GM21576 (cell line): ENCODE results near the gene USP47.

Experiments used
- ATAC-seq: cut with Tn5 transposase; IDR thresholded peaks from one replicate; pipeline ENCODE4 v1.9.1; 2021; ENCODE audit warnings: mild to moderate bottlenecking, moderate library complexity; ENCODE audit not compliant: unreplicated experiment

The USP47 gene

DNA sequence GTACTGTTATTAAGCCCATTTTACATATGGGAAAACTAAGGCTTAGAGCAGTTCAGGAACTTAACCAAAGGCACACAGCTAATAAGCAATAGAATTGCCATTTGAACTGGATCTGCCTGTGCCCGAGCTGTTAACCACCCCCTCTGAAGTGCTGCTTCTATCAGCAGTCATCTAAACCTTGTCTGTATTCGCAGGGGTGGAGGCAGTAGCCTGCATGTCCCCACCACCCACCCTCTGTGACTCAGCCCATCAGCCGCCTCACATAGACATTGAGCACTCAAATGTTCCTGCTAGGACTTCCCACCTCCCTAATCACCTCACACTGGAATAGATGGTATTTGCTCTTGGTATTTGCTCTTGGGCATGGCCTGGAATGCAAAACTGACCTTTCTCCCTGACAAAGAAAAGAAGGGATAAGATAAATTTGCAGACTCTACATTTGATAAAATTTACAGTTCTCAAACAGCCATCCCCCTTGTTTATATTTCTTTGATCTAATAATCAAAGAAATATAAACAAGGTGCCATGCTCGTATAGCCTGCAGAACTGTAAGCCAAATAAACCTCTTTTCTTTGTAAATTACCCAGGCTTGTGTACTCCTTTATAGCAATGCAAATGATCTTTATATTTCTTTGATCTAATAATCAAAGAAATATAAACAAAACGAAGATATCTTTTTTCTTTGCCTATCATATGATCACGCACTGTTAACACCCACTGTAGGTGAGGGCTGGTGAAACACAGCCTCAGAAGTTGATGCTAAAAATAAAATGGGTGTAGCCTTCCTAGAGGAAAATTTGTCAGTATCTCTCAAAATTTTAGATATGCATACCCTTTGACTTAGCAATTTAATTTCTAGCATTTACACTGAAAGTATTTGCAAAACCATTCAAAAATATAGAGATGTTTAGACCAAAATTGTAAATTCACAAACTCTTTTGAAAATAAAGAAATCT, 150.8 kb downstream of the USP47 start:
- ATAC-seq, result no peak

DNA sequence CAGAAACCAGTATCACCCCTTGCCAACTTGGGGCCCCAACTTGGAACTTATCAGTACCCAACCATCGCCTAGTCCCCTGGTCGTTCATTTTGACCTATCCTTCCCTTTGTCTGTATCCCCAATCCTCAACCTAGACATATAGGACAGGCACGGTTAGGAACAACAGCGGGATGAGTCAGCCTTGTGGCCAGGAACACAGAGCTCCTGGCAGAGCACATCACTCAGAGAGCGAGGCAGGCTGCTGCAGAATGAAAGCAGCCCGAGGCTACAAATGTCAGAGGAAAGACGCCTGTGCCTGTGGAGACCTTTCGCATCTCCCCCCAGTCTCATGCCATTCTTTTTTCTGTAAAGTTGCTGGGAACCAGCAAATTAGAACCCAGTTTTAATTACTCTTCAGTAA, 152.1 kb downstream of the USP47 start:
- ATAC-seq, result no peak

DNA sequence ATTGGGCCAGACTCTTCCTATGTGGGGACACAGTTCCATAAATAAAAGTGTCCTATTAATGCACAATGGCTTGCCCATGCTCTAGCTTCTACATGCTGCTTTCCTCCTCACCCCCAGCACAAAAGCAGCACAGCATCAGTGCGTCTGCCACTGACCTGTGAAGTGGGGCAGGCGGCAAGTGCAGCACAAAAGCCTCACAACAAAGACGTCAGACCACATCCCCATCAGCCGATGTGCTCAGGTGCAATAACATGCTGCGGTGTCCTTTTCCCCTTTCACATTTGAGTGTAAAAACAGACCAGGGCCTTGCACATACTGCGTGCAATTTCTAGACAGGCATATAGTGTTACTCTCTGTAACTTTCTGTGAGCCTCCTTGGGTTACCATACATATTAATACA, 153.8 kb downstream of the USP47 start:
- ATAC-seq, result no peak

DNA sequence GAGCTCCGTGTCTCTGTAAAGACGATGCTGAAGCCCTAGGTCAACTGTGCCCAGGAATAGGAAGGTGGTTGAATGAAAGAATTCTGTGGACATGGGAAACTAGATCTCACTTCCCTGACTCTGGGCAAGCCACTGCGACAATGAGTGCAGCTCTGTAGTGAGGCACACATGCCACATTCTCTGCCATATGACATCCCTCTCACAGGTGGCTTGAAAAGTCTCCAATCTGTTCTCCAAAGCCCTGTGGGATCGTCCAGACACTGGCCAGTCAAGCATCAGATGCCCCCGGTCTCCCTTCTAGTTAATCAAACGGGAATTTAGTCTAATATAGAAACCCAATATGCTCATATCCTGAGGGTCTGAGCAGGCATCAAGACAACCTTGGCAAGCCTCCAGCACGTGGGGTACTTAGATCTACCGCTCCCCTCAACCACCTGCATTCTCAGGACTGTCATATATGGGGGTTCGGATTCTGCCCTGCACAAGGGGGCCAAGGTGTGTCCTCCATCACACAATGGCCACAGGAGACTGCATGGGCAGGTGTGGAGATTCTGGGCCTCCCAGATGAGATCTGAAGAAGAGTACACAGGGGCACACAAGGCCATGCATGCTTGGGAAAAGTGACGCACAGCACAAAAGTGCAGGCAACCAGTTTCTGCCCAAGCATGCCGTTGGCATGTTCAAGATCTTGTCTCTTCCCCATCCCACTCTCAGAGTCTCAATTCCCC, 154.7 kb downstream of the USP47 start:
- ATAC-seq, result no peak

DNA sequence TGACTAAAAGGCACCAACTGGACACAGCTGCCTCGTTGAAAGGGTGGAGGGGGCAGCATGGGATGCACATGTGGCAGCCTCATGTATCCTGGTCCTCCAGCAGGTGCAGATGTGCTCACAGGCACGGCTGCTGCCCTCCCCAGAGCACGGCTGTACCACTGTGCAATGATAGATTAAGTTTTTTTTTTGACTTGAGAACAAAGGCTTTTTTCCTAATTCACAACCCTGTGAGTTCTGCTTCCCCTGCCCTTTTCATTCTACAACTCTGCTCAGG, 155.2 kb downstream of the USP47 start:
- ATAC-seq, result no peak

DNA sequence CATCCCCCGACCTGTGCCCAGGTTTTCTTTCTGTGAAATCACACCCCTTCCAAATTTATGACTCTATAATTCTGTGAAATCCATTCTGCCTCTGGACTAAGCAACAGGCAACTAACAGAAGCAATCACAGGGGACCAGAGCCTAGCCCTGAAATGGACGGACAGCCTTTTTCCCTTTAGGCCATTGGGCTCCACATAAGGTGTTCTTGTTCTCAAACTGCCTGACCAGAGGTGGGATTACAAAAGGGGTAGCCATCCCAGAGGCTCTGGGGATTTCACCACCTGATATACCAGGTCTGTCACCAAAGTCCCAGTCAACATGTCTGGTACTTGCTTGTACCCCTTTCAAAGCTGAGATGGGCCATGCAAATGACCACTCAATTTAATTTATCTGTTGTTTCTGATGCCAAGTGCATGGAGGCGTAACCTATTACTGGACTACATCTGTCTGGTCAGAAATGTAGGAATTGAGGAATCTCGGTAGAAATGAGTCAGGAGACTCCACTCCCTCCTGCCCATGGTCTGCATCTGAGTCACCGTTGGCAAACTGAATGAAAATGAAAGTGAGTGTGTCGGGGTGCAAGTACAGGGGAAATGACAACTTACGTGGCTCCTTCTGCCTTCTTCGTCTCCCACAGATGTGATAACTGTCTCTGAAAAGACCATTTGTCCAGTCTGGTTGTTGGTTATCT, 156.5 kb downstream of the USP47 start:
- ATAC-seq, result no peak

DNA sequence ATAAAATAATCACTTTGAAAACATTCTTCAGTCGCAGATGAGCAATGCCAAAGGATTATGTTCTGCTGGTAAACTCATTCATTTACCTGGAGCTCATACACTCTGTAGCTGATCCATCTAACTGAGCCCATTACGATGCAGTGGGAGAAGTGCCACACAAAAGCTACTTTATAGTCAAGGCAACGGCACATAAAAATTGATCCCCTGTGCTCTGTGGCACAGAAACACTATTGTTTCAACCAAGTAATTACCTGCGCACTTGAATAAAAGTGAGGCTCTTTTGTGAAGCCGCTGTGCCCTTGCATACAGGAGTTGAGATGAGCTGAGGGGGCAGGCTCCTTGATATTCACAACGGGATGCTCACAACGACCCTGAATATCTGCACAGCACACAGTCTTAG, 159.4 kb downstream of the USP47 start:
- no peak for ATAC-seq

DNA sequence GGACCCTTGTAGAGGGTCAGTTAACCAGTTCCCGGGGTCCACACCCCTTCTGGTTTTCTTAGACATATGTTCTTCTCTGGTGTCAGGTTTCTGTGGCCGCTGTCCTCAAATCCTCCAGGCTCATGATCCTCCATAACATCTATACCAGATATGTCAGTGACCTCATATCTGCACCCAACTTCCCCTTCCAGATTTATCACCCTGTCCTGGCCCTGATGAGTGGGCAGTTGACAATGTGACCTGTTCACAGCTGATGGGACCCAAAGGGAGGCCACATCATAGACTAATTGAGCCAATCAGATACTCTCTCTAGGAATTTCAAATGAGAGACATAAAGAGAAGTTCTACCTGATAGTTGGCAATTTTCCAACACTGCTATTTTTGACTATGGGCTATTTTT, 161.6 kb downstream of the USP47 start:
- ATAC-seq, result no peak

DNA sequence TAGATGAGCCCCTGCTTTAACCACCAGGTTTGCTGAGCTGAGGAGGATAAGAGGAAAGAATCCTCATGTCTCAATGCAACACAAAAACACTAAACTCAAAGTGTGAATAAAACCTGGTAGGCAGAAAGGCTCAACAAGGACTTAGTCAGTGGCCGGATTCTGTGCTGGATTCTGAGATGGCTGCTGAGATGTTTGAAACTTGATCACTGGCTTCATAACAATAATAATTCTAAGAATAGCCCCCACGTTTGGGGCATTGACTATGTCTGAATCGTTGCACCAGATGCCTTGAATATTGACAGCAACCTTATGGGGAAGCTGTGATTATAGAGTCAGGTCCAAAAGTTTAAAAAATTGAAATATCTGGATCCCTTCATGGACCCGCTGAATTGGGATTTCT, 162.0 kb downstream of the USP47 start:
- ATAC-seq, result no peak

DNA sequence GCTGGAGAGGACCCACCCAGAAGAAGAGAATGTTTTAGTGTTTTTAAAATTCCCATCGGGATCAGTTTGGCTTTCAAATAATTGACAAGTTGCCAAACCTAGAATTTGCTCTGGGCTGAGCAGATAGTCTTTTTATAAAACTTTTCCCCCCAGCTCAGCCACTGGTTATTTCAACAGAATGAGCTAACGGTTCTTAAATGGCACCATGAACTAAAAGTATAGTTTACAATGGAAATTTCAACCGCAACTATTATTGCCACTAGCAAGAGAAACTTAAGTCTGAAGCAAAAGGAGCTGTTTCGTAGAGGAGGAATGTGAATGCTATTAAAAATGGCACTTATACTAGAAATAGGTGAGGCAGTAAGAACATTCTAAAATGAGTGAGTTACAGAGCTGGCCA, 163.3 kb downstream of the USP47 start:
- no peak for ATAC-seq

DNA sequence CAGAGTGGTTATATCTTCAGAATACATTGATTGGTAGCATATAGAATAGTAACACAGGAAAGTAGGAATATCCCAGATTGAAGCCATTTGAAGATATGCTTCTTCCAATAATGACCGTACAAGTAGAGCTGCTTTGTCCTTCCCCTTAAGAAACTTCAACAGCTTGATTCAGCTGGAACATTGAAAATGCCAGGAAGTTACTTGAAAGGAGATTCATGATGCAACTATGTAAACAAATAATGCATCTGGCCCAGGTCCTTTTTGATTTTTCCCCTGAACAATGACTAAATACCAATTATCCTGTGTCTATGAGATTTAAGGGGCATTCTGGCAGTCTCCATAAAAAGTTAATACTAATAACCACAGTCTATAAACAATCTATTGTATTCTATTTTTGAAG, 163.7 kb downstream of the USP47 start:
- no peak for ATAC-seq

DNA sequence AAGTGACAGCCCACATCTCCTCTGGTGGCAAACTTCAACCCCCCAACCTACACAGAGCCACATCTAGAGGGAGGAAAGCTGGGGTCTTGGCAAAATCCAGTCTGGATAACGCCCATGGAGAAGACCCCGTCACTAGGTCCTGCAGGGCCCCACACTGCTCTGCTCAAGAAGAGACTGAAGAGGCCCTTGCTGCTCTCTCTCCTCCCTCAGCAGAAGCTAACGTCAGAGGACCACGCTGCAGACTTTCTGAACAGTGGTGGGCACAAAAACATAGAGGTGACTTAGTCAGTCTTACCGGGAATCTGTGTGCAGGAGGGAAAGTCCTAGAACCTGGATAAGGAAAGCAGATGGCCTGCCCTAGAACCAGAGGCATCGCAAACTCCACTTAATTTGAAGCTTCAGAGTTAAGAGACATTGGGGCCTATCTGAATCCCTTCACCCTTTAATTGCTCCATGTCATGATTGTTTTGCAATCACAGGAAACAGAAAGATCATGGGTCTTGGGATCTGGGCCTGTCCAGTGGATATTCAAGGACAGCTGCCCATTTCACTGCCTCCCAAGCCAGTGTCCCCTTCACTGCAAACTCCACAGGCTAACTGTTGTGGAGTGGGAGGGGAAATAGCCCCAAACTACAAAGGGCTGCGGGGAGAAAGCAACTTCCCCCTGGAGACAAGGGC, 164.9 kb downstream of the USP47 start:
- ATAC-seq, result no peak

DNA sequence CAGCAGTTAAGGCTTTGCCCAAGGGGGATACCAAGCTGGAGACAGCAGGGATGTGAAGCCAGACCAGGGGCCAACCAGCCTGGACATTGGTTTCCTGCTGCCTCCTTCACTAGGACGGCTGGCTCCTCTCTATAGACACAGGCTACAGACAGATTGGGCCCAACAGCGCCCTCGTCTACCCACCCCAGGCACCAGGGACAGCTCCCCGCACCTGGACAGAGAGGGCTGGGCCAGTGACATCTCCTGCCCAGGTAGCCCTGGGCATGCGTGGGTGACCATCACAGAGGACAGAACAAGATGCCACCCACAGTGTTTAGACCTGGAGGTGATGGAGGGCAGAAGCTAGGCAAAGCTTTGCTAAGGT, 165.4 kb downstream of the USP47 start:
- no peak for ATAC-seq

DNA sequence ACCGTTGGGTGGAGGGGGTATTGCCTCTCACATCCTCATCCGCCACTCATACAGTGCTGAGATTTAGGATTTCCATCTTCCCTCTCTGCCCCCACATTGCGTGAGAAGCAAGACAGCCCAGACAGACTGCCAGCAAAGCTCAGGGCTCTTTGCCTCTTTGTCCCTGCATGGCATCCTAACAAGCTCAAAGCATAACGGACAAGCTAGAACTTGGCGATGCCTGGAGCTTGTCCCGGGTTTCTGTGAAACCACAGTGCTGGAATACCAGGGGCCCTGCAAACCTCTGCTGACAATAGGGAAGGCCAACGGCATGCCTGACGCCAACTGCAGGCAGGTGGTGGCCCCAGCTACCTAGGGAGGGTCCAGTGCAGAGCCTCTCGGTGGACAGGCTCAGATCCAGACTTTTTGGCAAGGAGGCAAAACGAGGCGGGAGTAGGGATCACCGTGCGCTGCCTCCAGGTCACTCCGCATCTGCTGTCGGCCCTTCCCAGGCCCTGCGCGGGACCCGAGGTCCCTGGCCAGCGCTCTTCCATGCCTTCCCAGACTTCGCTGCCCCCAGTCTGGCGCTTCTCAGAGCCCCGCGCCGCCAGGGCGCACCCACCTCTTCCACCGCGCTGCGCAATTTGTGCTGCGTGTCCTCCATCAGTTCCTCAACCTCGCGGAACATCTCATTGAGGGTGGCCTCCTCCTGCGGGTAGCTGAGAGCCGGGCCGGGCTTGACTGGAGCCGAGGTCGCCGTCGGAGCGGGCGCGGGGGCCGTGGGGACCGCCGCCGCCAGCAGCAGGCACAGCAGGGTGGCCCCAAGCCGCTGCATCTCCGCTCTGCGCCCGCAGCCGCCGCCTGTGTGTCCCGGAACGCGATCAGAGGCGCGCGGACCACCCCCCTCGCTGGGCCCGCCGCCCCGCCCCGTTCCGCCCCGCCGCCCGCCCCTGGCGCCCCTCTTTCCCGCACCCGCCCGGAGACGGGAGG, 166.3 kb downstream of the USP47 start, which contains the start of gene DKK3:
Gene DKK3, minus strand, starts transcription at position 858 of the 969 bp plus-strand sequence. Its CDS starts 44 bp downstream, at position 814.
- no peak for ATAC-seq
